Kidney epithelial cell (primary cell): Measurements from ENCODE around the gene DNASE2B. TPM values are rescaled to one million over a fixed set of nuclear protein-coding genes. Genes with fewer than 3 reads are reported as not detected.

Experiments
- DNase-seq: peaks from one replicate; pipeline ENCODE4 v3.0.0-alpha.2; 2010; ENCODE audit warnings: low read depth
- H3K27me3 ChIP-seq: 2 replicates; pipeline ENCODE4 v1.6.0; 2011; ENCODE audit warnings: low read length; ENCODE audit not compliant: control insufficient read depth, insufficient read depth
- H3K36me3 ChIP-seq: 2 replicates; pipeline ENCODE4 v1.5.1; 2011; ENCODE audit warnings: low read length; ENCODE audit not compliant: control insufficient read depth, insufficient read depth
- H3K4me3 ChIP-seq: 2 replicates; pipeline ENCODE4 v1.5.1; 2011; ENCODE audit warnings: low read depth, mild to moderate bottlenecking, control low read depth, low read length
- CTCF ChIP-seq: IDR thresholded peaks from 2 replicates; pipeline ENCODE4 v1.5.1; 2011; ENCODE audit warnings: mild to moderate bottlenecking, moderate library complexity, low read length, control low read depth, inconsistent platforms; ENCODE audit not compliant: insufficient read depth, poor library complexity, severe bottlenecking
- total RNA-seq: library from RNA; depleted of rRNA; stranded (reverse); fragments of >200 nt; gene quantifications from 2 replicates; pipeline ENCODE4 v1.2.3, GENCODE V29; 2015

Gene DNASE2B
- total RNA-seq, 1 donor from 2014 or later: not detected

- Histone ChIP-seq H3K4me3 (no peak overlapping the region), H3K36me3 (no peaks in the 10 kb centered on the region), H3K27me3 (no peaks in the 10 kb centered on the region)
- DNase-seq: no peak
- TF ChIP-seq CTCF: no peak
Observed at GRCh38 chr1:84462118-84462517, 63.8 kb downstream of the DNASE2B start.

Other genes with a start within 250 kb of the DNASE2B start
- gene SAMD13, start 96.8 kb upstream of the DNASE2B start, total RNA-seq: 1.2 and 1.9 TPM in 2 replicates
- gene RPF1, start 80.8 kb downstream of the DNASE2B start, total RNA-seq: 55.7 and 65.4 TPM in 2 replicates
- not detected in 2 replicates for gene SPATA1, start 107.9 kb downstream of the DNASE2B start, total RNA-seq
- 93.6 and 141 TPM in 2 replicates for gene GNG5, start 108.1 kb downstream of the DNASE2B start, total RNA-seq
- 9.3 and 9.5 TPM in 2 replicates for gene CTBS, start 176.0 kb downstream of the DNASE2B start, total RNA-seq